UCSD-AML1 (cell line): ENCODE data around the gene HPCAL4.

Experiments used
- DNase-seq: peaks from one replicate; lab custom pipeline; 2025; ENCODE audit not compliant: unreplicated experiment; lab: John Stamatoyannopoulos, UW

Gene HPCAL4

GRCh38 chr1:39691383-39692151, at the start of gene HPCAL4:
TSS of gene HPCAL4 (minus strand) at chr1:39691433. CDS start at chr1:39684603, 6,830 bp downstream.
- DNase-seq, result peak; percentile 69

- peak; percentile 93 for DNase-seq
These were observed 47.6 kb upstream of the HPCAL4 start, which contains the start of gene PPIE for GRCh38 chr1:39738622-39739366. TSS of gene PPIE (plus strand) at chr1:39738882. CDS start at chr1:39738901, 19 bp downstream.

- no peak for DNase-seq
These were observed 46.4 kb upstream of the HPCAL4 start for GRCh38 chr1:39737546-39738169.

- no peak for DNase-seq
These were observed 44.5 kb upstream of the HPCAL4 start for GRCh38 chr1:39735731-39736130.

DNA sequence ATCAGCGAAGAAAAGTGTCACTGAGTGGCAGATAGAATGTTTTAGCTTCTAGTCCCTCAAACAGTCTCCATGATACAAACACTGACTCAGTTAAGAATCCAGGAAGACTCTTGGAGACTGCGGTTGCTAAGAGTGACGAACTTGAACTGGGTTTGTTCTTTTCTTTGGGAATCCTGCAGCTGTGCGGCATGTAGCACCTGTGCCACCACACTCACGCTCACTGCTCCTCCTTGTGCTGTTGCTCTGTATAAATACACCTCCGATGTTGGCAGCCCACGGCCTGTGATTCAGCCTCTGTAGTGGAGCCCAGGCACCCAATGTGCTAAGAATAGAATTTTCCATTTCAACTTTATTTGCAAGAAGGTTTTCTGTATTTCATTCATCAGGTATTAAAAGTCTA, 41.9 kb upstream of the HPCAL4 start:
- DNase-seq, result no peak

DNA sequence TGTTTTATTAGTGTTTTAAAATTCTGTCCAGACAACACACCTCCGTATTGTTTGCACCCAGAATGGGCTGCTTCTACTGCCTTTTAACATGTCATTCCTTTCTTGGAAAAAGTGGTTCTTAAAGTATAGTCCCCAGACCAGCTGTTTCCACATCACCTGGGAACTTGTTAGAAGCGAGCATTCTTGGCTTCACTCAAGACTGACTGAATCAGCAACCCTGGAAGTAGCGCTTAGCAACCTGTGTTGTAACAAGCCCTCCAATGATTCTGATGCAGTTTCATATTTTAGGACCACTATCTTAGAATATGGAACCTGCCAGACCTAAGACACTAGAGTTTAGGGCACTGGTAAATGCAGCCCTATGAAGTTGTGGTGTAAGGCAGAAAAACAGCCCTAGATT, 41.5 kb upstream of the HPCAL4 start:
- no peak for DNase-seq

GRCh38 chr1:39729842-39730241, 38.6 kb upstream of the HPCAL4 start:
- no peak for DNase-seq

- no peak for DNase-seq
These were observed 37.8 kb upstream of the HPCAL4 start for GRCh38 chr1:39729030-39729429.

- DNase-seq, result no peak
These were observed 36.7 kb upstream of the HPCAL4 start for GRCh38 chr1:39727932-39728317.

DNA sequence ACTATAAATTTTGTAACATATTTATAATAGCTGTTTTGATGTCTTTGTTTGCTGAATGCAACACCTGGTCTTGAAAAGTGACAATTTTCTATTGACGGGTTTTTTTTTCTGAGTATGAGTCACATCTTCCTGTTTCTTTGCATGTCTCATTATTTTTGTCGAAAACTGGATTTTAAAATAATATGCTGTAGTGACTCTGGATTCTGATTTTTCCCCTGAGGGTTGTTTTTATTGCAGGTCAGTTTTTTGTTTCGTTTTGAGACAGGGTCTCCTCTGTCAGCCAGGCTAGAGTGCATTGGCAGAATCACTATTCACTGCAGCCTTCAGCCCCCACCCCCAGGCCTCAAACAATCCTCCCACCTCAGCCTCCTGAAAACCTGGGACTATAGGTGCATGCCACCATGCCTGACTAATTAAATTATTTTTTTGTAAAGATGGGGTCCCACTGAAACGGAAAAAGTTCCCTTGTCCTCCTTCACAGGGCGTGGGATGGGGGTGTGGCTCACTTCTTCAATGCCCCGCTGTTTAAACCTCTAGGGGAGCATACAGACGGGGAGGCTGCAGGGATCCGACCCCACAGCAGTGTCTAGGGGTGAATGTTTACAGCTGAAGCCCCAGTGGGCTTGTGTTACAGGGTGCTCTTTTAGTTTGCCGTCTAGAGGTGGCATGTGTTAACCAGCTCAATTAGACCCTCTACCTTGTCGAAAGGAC, 36.1 kb upstream of the HPCAL4 start:
- no peak for DNase-seq

GRCh38 chr1:39726600-39726999, 35.4 kb upstream of the HPCAL4 start:
- DNase-seq, result no peak

DNA sequence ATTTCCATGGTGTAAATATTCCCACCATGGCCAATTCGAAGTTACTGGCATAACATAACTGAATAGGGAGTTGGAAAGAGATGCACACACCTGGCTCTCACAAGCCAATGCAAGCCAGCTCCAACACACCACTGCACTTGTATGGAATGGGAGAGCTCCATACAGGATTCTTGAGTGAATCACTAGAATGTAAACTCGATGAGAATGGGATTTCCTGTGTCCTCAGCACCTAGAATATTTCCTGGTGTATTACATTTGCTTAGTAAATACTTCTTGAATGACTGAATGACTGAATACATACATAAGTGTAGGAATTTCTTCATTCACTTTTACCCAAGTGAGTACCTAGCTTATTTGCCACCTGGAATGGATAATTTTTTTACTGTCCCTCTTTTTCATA, 31.3 kb upstream of the HPCAL4 start:
- no peak for DNase-seq

- DNase-seq, result no peak
These were observed 30.4 kb upstream of the HPCAL4 start for GRCh38 chr1:39721664-39722063.

DNA sequence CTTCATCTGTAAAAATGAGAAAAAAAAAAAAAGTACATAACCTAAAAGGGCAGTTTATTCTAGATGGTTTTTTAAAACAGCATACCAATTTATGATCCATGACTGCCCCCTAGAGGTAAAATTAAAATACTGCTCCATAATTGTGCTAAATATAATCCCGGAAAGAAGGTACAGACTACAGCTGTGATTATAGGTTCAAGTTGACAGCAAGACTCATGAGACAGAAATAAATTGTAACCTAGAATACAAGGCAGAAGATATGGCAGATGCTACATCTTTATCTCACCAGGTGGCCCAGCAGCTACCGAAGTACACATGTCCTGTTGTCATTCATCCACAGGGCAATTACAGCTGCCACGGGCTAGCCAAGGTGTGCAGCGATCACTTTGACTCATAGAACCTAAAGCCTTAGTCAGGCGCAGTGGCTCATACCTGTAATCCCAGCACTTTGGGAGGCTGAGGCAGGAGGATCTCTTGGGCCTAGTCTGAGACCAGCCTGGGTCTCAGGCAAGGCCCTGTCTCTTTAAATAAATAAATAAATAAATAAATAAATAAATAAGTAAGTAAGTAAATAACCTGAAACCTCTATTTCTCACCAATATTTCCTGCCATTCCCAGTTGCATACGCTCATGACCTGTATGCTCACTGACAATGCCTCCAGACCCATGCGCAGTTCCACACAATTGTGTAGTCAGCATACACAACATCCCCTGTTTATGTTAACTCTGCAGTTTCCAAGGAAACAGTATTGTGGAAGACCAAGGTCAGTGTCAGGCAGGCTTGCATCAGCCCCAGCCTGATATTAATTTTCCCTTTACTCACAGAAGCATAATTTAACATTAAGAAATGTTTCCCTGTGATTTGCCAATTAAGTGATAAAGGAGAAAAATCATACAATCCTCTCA, 29.1 kb upstream of the HPCAL4 start:
- DNase-seq, result no peak

GRCh38 chr1:39717809-39718208, 26.6 kb upstream of the HPCAL4 start:
- DNase-seq, result no peak

- DNase-seq, result no peak
These were observed 22.3 kb upstream of the HPCAL4 start for GRCh38 chr1:39713557-39713956.

DNA sequence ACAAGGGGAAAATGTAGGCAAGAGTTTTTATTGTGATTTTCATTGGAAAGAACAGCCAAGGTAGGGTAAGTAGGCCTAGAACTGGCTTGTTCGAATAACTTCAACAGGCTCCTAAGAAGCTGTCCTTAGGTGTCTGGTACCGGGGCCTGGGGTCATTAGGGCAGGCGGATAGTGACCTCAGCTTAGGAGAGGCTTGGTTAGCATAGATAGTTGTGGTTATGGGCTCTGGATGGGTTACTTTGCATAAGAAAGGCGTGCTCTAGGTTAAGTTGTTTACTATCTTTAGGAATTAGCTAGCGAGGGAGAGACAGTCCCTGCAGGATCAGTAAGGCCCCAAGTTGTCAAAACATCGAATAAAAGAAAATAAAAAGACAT, 20.7 kb upstream of the HPCAL4 start:
- no peak for DNase-seq

DNA sequence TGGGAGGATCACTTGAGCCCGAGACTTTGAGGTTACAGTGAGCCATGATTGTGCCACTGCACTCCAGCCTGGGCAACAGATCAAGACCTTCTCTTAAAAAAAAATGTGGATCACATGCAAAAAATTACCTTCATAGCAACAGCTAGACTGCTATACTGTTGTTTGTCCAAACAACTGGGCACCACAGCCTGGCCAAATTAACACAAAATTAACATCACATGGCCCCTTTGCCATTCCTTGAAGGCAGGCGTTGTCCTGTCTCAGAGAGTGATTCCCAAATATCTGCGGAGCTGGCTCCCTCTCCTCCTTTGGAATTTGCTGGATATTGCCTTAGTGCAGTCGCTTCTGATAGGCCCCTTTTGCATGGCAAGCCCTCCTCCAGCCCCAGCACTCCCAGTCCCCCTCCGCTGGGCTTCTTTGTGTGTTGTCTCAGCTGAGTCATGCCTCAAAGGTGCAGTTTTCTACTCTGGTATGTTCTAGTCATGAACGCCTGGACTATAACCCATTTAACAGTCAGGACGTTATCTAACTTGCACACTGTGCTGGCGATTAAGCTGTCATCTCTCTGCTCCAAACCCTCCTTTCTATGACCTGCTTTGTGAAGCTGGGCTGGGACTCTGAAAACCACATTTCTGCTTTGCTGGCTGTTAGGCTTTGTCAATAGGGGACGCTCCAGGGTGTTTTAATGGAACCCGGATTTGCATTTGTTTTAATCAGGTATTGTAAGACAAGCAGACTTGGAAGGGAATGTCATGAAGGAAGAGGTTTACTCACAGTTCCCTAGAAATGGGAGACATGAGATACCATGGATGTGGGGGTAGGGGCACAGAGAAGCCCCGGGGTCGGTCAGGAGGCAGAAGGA, 20.1 kb upstream of the HPCAL4 start:
- no peak for DNase-seq

DNA sequence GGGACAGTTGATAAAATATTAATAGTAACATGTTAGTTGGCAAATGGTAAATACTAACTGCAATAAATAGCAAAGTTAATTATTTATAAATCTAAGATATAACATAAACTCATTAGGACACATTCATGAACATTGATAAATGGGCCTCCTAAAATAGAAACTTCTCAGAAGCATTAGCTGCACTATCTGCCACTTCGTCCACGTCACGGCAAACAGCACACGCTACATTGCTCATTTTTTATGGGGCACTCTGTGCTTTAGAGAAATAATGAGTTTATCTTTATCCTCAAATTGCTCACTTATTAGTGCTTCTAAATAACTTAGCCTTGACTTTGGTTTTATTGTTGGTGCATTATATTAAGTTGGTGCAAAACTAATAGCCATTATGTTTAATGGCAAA, 16.3 kb upstream of the HPCAL4 start:
- DNase-seq, result no peak
